ENCODE data around the gene PCSK7. TPM values are rescaled to one million over a fixed set of nuclear protein-coding genes. Genes with fewer than 3 reads are reported as not detected.

PCSK7 gene
- total and polyA plus RNA-seq, 2 of the 8 experiments (the other 6 are each of a cell fraction or from before 2014, with no cell fraction given) = 23.4 to 38.5 TPM

DNA sequence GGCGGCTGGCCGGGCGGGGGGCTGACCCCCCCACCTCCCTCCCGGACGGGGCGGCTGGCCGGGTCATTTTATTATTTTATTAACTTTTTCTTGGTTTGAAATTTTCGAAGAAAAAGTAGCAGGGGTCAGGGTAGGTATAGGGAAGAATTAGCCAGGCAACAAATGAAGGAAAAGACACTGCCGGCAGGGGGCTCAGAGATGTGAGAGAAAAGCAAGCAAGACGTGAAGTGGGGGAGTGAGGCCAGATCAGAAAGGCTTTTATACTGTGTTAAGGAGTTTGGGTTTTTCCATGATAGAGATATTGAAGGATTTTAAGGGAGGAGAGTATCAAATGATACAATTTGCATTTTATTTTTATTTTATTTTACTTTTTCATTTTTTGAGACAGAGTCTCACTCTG lies 19.6 kb upstream of the PCSK7 start:
- Histone ChIP-seq H3K23me2 (ENCODE audit: low read depth, low read length) (no peaks in the 10 kb centered on the region), H2BK5ac (ENCODE audit: low read depth, low read length) (no peak overlapping the region), H2BK120ac (replicated peaks; ENCODE audit: low read depth, low read length) (no peak overlapping the region), H4K8ac (ENCODE audit: extremely low read depth, insufficient read depth, low read length) (no peak overlapping the region), H3K9me3 (ENCODE audit: insufficient read depth in 2 of 2, low read depth in 1 of 2, low read length in 1 of 2) (no peaks in the 10 kb centered on the region), H2AFZ (ENCODE audit: low read length) (no peak overlapping the region), H2AK5ac (ENCODE audit: low read depth, low read length) (no peak overlapping the region), H2BK12ac (ENCODE audit: low read depth, low read length) (no peak overlapping the region), H3K9ac (replicated peaks in 1 of 4; ENCODE audit: extremely low read depth in 1 of 4, low read depth in 3 of 4, low read length in 3 of 4) (no peak overlapping the region), H3K14ac (ENCODE audit: insufficient read length) (no peak overlapping the region), H2BK15ac (ENCODE audit: low read length) (no peak overlapping the region), H3K4me1 (replicated peaks in 1 of 4; ENCODE audit: control insufficient read depth in 3 of 4, insufficient read depth in 4 of 4, low read length in 3 of 4) (no peaks in the 10 kb centered on the region), H3K4me3 (ENCODE audit: extremely low read depth in 1 of 4, insufficient read depth in 2 of 4, low read depth in 3 of 4, low read length in 4 of 4) (no peak overlapping the region), H3K4me2 (ENCODE audit: insufficient read depth in 1 of 2, low read depth in 2 of 2, low read length in 2 of 2) (no peak overlapping the region), H3K56ac (replicated peaks; ENCODE audit: insufficient read length, low read depth, low read length) (no peak overlapping the region), H4K20me1 (replicated peaks in 1 of 2; ENCODE audit: control insufficient read depth in 1 of 2, insufficient read depth in 2 of 2, low read length in 2 of 2) (no peaks in the 10 kb centered on the region), H3K4ac (replicated peaks; ENCODE audit: insufficient read length, low read depth, low read length) (no peak overlapping the region), H3K23ac (ENCODE audit: insufficient read length) (no peak overlapping the region), H2BK20ac (ENCODE audit: low read length) (no peak overlapping the region), H3K18ac (ENCODE audit: extremely low read depth, low read length) (no peak overlapping the region), H3K27ac (ENCODE audit: low read depth, low read length) (no peak overlapping the region), H3K27me3 (replicated peaks in 1 of 4; ENCODE audit: control insufficient read depth in 3 of 4, extremely low read depth in 1 of 4, insufficient read depth in 3 of 4, low read length in 3 of 4) (no peaks in the 10 kb centered on the region), H3K79me2 (ENCODE audit: control insufficient read depth in 1 of 2, insufficient read depth in 2 of 2, low read length in 2 of 2) (no peaks in the 10 kb centered on the region), H3K79me1 (ENCODE audit: low read depth, low read length) (no peaks in the 10 kb centered on the region), H4K5ac (ENCODE audit: insufficient read length, low read depth, low read length) (no peak overlapping the region), H4K91ac (replicated peaks; ENCODE audit: insufficient read length, low read length) (no peak overlapping the region), H3K36me3 (ENCODE audit: control insufficient read depth in 2 of 4, insufficient read depth in 4 of 4, low read length in 3 of 4) (peaks cover 4 to 35% (median 18%) of the 10 kb centered on the region in 4 experiments; a peak in 6 of 8 replicates)
- no peak for DNase-seq (ENCODE audit: low read depth in 1 of 2, low spot score in 2 of 2)
- 89% methylated on average over 3 of the region's 10 CpGs; no CpG with 5 or more reads in 1 of the 2 experiments for whole genome bisulfite sequencing, 2 experiments (ENCODE audit: extremely low coverage in 1 of 2, insufficient coverage in 1 of 2, insufficient read length in 1 of 2, insufficient replicate concordance in 2 of 2, low coverage in 1 of 2, low lambda C conversion rate in 2 of 2, missing lambda C conversion rate in 1 of 2)
- CTCF ChIA-PET (ENCODE audit: partially characterized antibody) = no interaction called here
- POLR2A ChIA-PET (ENCODE audit: partially characterized antibody) = no interaction called here
- no peak for FAIRE-seq
- TF ChIP-seq NRF1 (IDR thresholded peaks at IDR 0.05; ENCODE audit: low read depth, low read length) = no peak
- TF ChIP-seq TCF12 (IDR thresholded peaks at IDR 0.05; ENCODE audit: low read depth, low read length) = no peak
- no peak for TF ChIP-seq CTBP2 (IDR thresholded peaks at IDR 0.05; ENCODE audit: borderline replicate concordance, insufficient read depth, insufficient read length, low read length)
- no peak for TF ChIP-seq SIN3A (conservative IDR thresholded peaks at IDR 0.05 in 1 of 2, IDR thresholded peaks at IDR 0.05 in 1 of 2; ENCODE audit: low read depth in 1 of 2, low read length in 2 of 2)
- TF ChIP-seq, protein P1, sequence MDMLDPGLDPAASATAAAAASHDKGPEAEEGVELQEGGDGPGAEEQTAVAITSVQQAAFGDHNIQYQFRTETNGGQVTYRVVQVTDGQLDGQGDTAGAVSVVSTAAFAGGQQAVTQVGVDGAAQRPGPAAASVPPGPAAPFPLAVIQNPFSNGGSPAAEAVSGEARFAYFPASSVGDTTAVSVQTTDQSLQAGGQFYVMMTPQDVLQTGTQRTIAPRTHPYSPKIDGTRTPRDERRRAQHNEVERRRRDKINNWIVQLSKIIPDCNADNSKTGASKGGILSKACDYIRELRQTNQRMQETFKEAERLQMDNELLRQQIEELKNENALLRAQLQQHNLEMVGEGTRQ (IDR thresholded peaks at IDR 0.05; ENCODE audit: low read length) = no peak
- no peak for TF ChIP-seq CHD1 (IDR thresholded peaks at IDR 0.05; ENCODE audit: low read depth, low read length)
- TF ChIP-seq GTF2F1 (IDR thresholded peaks at IDR 0.05; ENCODE audit: borderline replicate concordance, low read depth, low read length) = no peak
- no peak for TF ChIP-seq CEBPB (IDR thresholded peaks at IDR 0.05; ENCODE audit: low read depth, low read length)
- TF ChIP-seq ZNF274 (IDR thresholded peaks at IDR 0.05; ENCODE audit: borderline replicate concordance, extremely low read depth, low read length) = no peak
- no peak for TF ChIP-seq RBBP5 (IDR thresholded peaks at IDR 0.05; ENCODE audit: borderline replicate concordance, low read depth, low read length)
- no peak for TF ChIP-seq EGR1 (IDR thresholded peaks at IDR 0.05; ENCODE audit: borderline replicate concordance, low read depth, low read length)
- TF ChIP-seq, protein P2, sequence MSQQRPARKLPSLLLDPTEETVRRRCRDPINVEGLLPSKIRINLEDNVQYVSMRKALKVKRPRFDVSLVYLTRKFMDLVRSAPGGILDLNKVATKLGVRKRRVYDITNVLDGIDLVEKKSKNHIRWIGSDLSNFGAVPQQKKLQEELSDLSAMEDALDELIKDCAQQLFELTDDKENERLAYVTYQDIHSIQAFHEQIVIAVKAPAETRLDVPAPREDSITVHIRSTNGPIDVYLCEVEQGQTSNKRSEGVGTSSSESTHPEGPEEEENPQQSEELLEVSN (IDR thresholded peaks at IDR 0.05) = no peak
- TF ChIP-seq PHF8 (conservative IDR thresholded peaks at IDR 0.05; ENCODE audit: low read depth, low read length) = no peak

Data from H1 (cell line).